SH-SY5Y (cell line): ENCODE data around the gene COL25A1.

Source experiments
- GATA2 ChIP-seq: IDR thresholded peaks from 2 replicates; pipeline ENCODE4 v1.6.1; 2011; ENCODE audit warnings: mild to moderate bottlenecking, low read depth, low read length
- GATA3 ChIP-seq: IDR thresholded peaks from 2 replicates; pipeline ENCODE4 v1.6.1; 2011; ENCODE audit warnings: low read depth, mild to moderate bottlenecking, low read length, moderate library complexity

DNA sequence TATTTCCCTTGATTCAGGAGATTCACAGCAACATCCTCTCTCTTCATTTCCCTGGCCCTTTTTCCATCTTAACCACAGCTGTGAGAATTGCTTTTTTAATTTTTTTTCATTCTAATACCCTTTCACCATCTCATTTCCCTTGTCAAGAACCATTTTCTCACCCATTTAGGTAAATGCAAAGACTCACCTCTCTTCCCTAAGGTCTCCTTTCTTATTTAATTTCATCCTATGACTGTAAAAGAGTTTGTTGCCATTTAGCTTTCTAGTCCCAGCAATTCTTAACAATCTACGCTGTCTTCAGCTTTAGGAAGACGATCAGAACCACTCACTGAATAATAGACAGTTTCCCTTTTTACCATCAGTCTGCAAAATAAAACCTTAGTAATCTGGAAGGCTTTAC, 298.5 kb downstream of the COL25A1 start:
- TF ChIP-seq GATA3 (no peak), GATA2 (no peak)
